K562 (cell line): Measurements from ENCODE around the gene TOMM22. TPM values are rescaled to one million over a fixed set of nuclear protein-coding genes. Genes with fewer than 3 reads are reported as not detected.

Experiments
- ATAC-seq: fragments of 200-7000 bp; cut with Tn5 transposase; 3 replicates; pipeline ENCODE4 v1.9.1; 2020; ENCODE audit warnings: moderate library complexity
- BruUV-seq: library from RNA; stranded (reverse); fragments of 400-500 nt; replicated peaks from 2 replicates; lab custom pipeline; 2021; lab: Mats Ljungman, UMichigan
- CTCF ChIA-PET: fragments of 300-600 bp; formaldehyde crosslinking; extraction: SDS; loops from one replicate; lab custom pipeline; 2021; ENCODE audit warnings: low intra/inter-chr PET ratio; lab: Yijun Ruan, JAX
- POLR2A ChIA-PET: fragments of 300-600, 350-650 bp; sonication (Branson Sonifier 250); formaldehyde crosslinking; extraction: SDS; loops from one replicate; lab custom pipeline; 2021; ENCODE audit warnings: antibody characterized with exemption, inconsistent platforms; lab: Yijun Ruan, JAX
- DNase-seq, 4 experiments: peaks; one replicate each; pipeline versions ENCODE4 v3.0.0 to v3.0.0-alpha.2; 2011 to 2018; ENCODE audit warnings: low spot score in 3 of 4, mixed read lengths in 3 of 4; ENCODE audit errors: extremely low read depth in 1 of 4
- FAIRE-seq: peaks from 2 replicates; lab custom pipeline; 2011; peaks lifted over from hg19 to GRCh38; lab: Jason Lieb, UNC
- H2AFZ ChIP-seq: 2 replicates; pipeline ENCODE4 v1.6.0; 2011; ENCODE audit warnings: low read depth, low read length, control low read depth, inconsistent platforms
- H3K27ac ChIP-seq: fragments of 200-600 bp; 3 replicates; pipeline ENCODE4 v1.8.0; 2011; ENCODE audit warnings: low read depth, mild to moderate bottlenecking, control low read depth, inconsistent platforms, low read length, moderate library complexity, mixed read lengths; ENCODE audit errors: extremely low read depth
- H3K27me3 ChIP-seq, 2 experiments: fragments of 300-600 bp in 1 of 2; 2 replicates in 1 of 2; 3 replicates in 1 of 2; pipeline versions ENCODE4 v1.6.0 to v1.8.0; 2011; ENCODE audit warnings: inconsistent platforms in 2 of 2, low read length in 2 of 2, mild to moderate bottlenecking in 1 of 2, mixed read lengths in 1 of 2, moderate library complexity in 1 of 2; ENCODE audit not compliant: control insufficient read depth in 2 of 2, insufficient read depth in 2 of 2
- H3K36me3 ChIP-seq: fragments of 300-600 bp; 3 replicates; pipeline ENCODE4 v1.8.0; 2011; ENCODE audit warnings: mild to moderate bottlenecking, low read length, inconsistent platforms; ENCODE audit not compliant: control insufficient read depth, insufficient read depth
- H3K4me1 ChIP-seq, 2 experiments: fragments of 200-600 bp in 1 of 2; replicated peaks in 1 of 2; 2 replicates in 1 of 2; 3 replicates in 1 of 2; pipeline versions ENCODE4 v1.5.1 to v1.8.0; 2011; ENCODE audit warnings: inconsistent platforms in 2 of 2, low read length in 2 of 2, mild to moderate bottlenecking in 1 of 2, mixed read lengths in 1 of 2, moderate library complexity in 1 of 2; ENCODE audit not compliant: control insufficient read depth in 2 of 2, insufficient read depth in 2 of 2
- H3K4me2 ChIP-seq: 2 replicates; pipeline ENCODE4 v1.6.1; 2011; ENCODE audit warnings: low read length, control low read depth, inconsistent platforms, mixed read lengths; ENCODE audit not compliant: insufficient read depth
- H3K4me3 ChIP-seq: fragments of 200-600 bp; sonication (generic), shearing (Covaris generic); 2 replicates; pipeline ENCODE4 v1.5.1; 2016; ENCODE audit warnings: control low read depth, inconsistent platforms
- H3K79me2 ChIP-seq: fragments of 200-600 bp; 3 replicates; pipeline ENCODE4 v1.8.0; 2011; ENCODE audit warnings: low read length, inconsistent platforms; ENCODE audit not compliant: control insufficient read depth, insufficient read depth
- H3K9ac ChIP-seq, 2 experiments: 2 replicates each; pipeline versions ENCODE4 v1.6.0 to v1.6.1; 2011; ENCODE audit warnings: low read depth in 2 of 2, low read length in 2 of 2, control low read depth in 1 of 2, inconsistent platforms in 1 of 2, mild to moderate bottlenecking in 1 of 2, mixed read lengths in 1 of 2; ENCODE audit not compliant: insufficient read depth in 1 of 2
- H3K9me1 ChIP-seq: one replicate; pipeline ENCODE4 v1.6.0; 2011; ENCODE audit warnings: inconsistent platforms, mild to moderate bottlenecking, low read length, moderate library complexity; ENCODE audit not compliant: control insufficient read depth, insufficient read depth
- H3K9me3 ChIP-seq: replicated peaks from 2 replicates; pipeline ENCODE4 v1.5.1; 2011; ENCODE audit warnings: low read depth, low read length, inconsistent platforms; ENCODE audit not compliant: control insufficient read depth, insufficient read depth
- H4K20me1 ChIP-seq: replicated peaks from 2 replicates; pipeline ENCODE4 v1.6.1; 2011; ENCODE audit warnings: low read length, inconsistent platforms, mixed read lengths; ENCODE audit not compliant: control insufficient read depth, insufficient read depth
- CBFA2T3 ChIP-seq: fragments of 450-650 bp; IDR thresholded peaks from 2 replicates; pipeline ENCODE4 v1.6.1; 2017
- HEY1 ChIP-seq: fragments of 250-450 bp; sonication (Bioruptor Pico); IDR thresholded peaks from 2 replicates; pipeline ENCODE4 v1.5.0; 2020; ENCODE audit warnings: mild to moderate bottlenecking, moderate library complexity, borderline replicate concordance
- NELFE ChIP-seq: IDR thresholded peaks from 2 replicates; pipeline ENCODE4 v1.6.1; 2011; ENCODE audit warnings: mild to moderate bottlenecking; ENCODE audit not compliant: insufficient read depth, insufficient read length
- NFE2 ChIP-seq: IDR thresholded peaks from 2 replicates; pipeline ENCODE4 v1.6.1; 2014; ENCODE audit warnings: antibody characterized with exemption, low read depth
- NR2C1 ChIP-seq, 2 experiments: fragments of 450-650 bp; IDR thresholded peaks; 2 replicates each; pipeline ENCODE4 v1.6.1; 2017; ENCODE audit warnings: mild to moderate bottlenecking in 2 of 2, antibody characterized with exemption in 1 of 2, inconsistent platforms in 1 of 2, missing compliant biosample characterization in 1 of 2, missing genetic modification characterization in 1 of 2
- NR2C2 ChIP-seq, 2 experiments: fragments of 200-800 bp in 1 of 2; sonication (Bioruptor generic) in 1 of 2; sonication (generic) in 1 of 2; formaldehyde crosslinking in 1 of 2; IDR thresholded peaks; 2 replicates each; pipeline versions ENCODE4 v1.6.1 to v1.8.0; 2016 to 2022; ENCODE audit warnings: mild to moderate bottlenecking in 1 of 2, missing compliant biosample characterization in 1 of 2, missing genetic modification characterization in 1 of 2, missing genetic modification reagents in 1 of 2
- RCOR1 ChIP-seq, 2 experiments: IDR thresholded peaks; 2 replicates each; pipeline ENCODE4 v1.6.1; 2012; ENCODE audit warnings: low read depth in 2 of 2, low read length in 2 of 2, borderline replicate concordance in 1 of 2, improper control_type of control experiment in 1 of 2
- SIN3A ChIP-seq, 2 experiments: fragments of 150-350 bp in 1 of 2; IDR thresholded peaks; 2 replicates each; pipeline ENCODE4 v1.6.1; 2011 to 2016; ENCODE audit warnings: borderline replicate concordance in 2 of 2, low read depth in 2 of 2, low read length in 2 of 2, mild to moderate bottlenecking in 2 of 2, moderate library complexity in 2 of 2; ENCODE audit not compliant: control insufficient read depth in 1 of 2
- SMAD4 ChIP-seq: fragments of 250-450 bp; sonication (Bioruptor Pico); conservative IDR thresholded peaks from 2 replicates; pipeline ENCODE4 v1.8.0; 2021; ENCODE audit warnings: inconsistent platforms, mild to moderate bottlenecking, moderate library complexity
- TEAD4 ChIP-seq, 2 experiments: sonication (generic) in 1 of 2; formaldehyde crosslinking in 1 of 2; IDR thresholded peaks; 2 replicates each; pipeline versions ENCODE4 v1.6.1 to v1.8.0; 2012 to 2022; ENCODE audit warnings: borderline replicate concordance in 1 of 2, inconsistent platforms in 1 of 2, low read length in 1 of 2, mild to moderate bottlenecking in 1 of 2, missing genetic modification reagents in 1 of 2
- WGBS: fragments of 100-300 bp; shearing (Covaris generic); methylation state at CpG from one replicate; pipeline ENCODE4 v1.1.6; 2016; ENCODE audit warnings: low coverage, mixed read lengths; ENCODE audit not compliant: insufficient coverage; ENCODE audit errors: missing lambda C conversion rate; 5-methylcytosine and 5-hydroxymethylcytosine counted together
- in situ Hi-C: fragments of 300-500 bp; cut with MboI; formaldehyde crosslinking; loops from 4 replicates; pipeline ENCODE4 v1.15.0; 2018; ENCODE audit warnings: inconsistent platforms, mixed read lengths
- intact Hi-C: fragments of 100-400 bp; cut with micrococcal nuclease; formaldehyde crosslinking; loops from 2 replicates; pipeline ENCODE4 v1.14.2; 2022
- polyA plus RNA-seq, 8 experiments: library from polyadenylated mRNA; depleted of rRNA in 4 of 8; stranded (reverse) in 5 of 8; unstranded in 3 of 8; fragments of >200 nt; fragmentation: Nextera tagmentation in 2 of 8; fragmentation: Illumina TruSeq in 1 of 8; extraction: Ambion mirVana in 2 of 8; extraction: Trizol in 1 of 8; gene quantifications; 2 replicates each; pipeline versions ENCODE4 v1.2.1 to v1.2.3, GENCODE V29; 2011 to 2014; ENCODE audit warnings: inconsistent platforms in 1 of 8, missing spikeins in 1 of 8
- total RNA-seq, 7 experiments: library from RNA; depleted of rRNA in 6 of 7; stranded (reverse); fragments of >200 nt in 6 of 7; fragmentation: Illumina TruSeq in 2 of 7; extraction: Trizol in 2 of 7; gene quantifications; 2 replicates each; pipeline versions ENCODE4 v1.2.1 to v1.2.3, GENCODE V29; 2011 to 2021; ENCODE audit warnings: low replicate concordance in 1 of 7
- TF ChIP-seq, protein P1 (sequence below): fragments of 250-450 bp; sonication (Bioruptor Pico); IDR thresholded peaks from 2 replicates; pipeline ENCODE4 v1.8.0; 2021; ENCODE audit warnings: moderate library complexity, mild to moderate bottlenecking, inconsistent platforms
- TF ChIP-seq, protein P2 (sequence below): IDR thresholded peaks from 3 replicates; pipeline ENCODE4 v1.6.1; 2011; ENCODE audit warnings: borderline replicate concordance, mild to moderate bottlenecking; ENCODE audit not compliant: insufficient read length, insufficient read depth
- TF ChIP-seq, protein P3 (sequence below): fragments of 450-650 bp; IDR thresholded peaks from 2 replicates; pipeline ENCODE4 v1.6.1; 2016

TOMM22 gene
- total and polyA plus RNA-seq, 9 of the 15 experiments (the other 6 are each of a cell fraction or from before 2014, with no cell fraction given) = 25.8 to 108 (median 73.8) TPM

DNA sequence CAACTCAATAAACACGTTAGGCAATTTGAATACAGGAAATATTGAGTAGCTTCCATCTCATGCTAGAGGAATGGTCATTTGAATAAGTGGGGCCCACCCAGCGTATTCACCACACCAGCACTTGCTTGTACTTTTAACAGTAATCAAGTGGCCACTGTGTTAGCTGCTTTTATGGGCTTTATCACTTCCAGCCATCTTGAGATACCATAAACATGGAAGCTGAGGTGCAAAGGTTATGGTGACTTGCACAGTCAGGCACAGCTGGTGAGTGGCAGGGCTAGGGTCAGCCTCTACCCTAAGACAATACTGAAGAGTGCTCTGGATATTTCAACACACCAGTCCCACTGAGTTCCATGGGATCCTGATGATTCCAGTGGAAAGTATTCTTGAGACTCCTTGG lies 12.3 kb downstream of the TOMM22 start:
- ChIA-PET CTCF (no interaction called here), POLR2A (interaction anchor here (0.7 to 1.7 kb wide), 4 partner anchors 10 to 14 kb away, joined by 4 to 8 read pairs (median 4); partner anchors contain the start of genes GTPBP1 and TOMM22)
- FAIRE-seq (no peak), DNase-seq (peak in 1 of 4 experiments; percentile 37), ATAC-seq (peak; percentile 41; the same call in 2 of the 3 replicates)
- H2AFZ ChIP-seq = no peak overlapping the region
- intact Hi-C loops (no loop called here), in situ Hi-C loops (no loop called here)
- no peak overlapping the region for H3K4me3 ChIP-seq
- H3K9me3 ChIP-seq = no peaks in the 10 kb centered on the region
- H3K4me2 ChIP-seq = peak overlapping the region; percentile 52; the same call in 1 of the 2 replicates
- peaks cover 65% of the 10 kb centered on the region for H3K79me2 ChIP-seq
- peaks cover 23 to 37% of the 10 kb centered on the region in 2 experiments; a peak in 4 of 5 replicates for H3K4me1 ChIP-seq
- no peak overlapping the region for H3K9ac ChIP-seq
- 24% methylated on average over 2 of the region's 2 CpGs for WGBS
- H3K27me3 ChIP-seq = no peaks in the 10 kb centered on the region
- peak overlapping the region; percentile 39; the same call in 1 of the 3 replicates for H3K27ac ChIP-seq
- peaks cover 3% of the 10 kb centered on the region for H3K9me1 ChIP-seq
- peaks cover 57% of the 10 kb centered on the region for H3K36me3 ChIP-seq
- BruUV-seq = no TSS peak
- no peaks in the 10 kb centered on the region; the same call in 1 of the 2 replicates for H4K20me1 ChIP-seq
- peak; percentile 66 for TF ChIP-seq NFE2
- TF ChIP-seq SIN3A (IDR thresholded peaks at IDR 0.05; ENCODE audit: borderline replicate concordance in 2 of 2, control insufficient read depth in 1 of 2, low read depth in 2 of 2, low read length in 2 of 2) = no peak
- TF ChIP-seq, protein P1, sequence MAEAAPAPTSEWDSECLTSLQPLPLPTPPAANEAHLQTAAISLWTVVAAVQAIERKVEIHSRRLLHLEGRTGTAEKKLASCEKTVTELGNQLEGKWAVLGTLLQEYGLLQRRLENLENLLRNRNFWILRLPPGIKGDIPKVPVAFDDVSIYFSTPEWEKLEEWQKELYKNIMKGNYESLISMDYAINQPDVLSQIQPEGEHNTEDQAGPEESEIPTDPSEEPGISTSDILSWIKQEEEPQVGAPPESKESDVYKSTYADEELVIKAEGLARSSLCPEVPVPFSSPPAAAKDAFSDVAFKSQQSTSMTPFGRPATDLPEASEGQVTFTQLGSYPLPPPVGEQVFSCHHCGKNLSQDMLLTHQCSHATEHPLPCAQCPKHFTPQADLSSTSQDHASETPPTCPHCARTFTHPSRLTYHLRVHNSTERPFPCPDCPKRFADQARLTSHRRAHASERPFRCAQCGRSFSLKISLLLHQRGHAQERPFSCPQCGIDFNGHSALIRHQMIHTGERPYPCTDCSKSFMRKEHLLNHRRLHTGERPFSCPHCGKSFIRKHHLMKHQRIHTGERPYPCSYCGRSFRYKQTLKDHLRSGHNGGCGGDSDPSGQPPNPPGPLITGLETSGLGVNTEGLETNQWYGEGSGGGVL = no peak
- TF ChIP-seq NELFE = no peak
- peak; percentile 57; the same call in 1 of the 2 replicates for TF ChIP-seq NR2C1 (IDR thresholded peaks at IDR 0.05)
- TF ChIP-seq NR2C1 (tag; IDR thresholded peaks at IDR 0.05) = peak; percentile 88
- 0 out of 2 replicates have a peak, but pooled peaks have one; percentile 47 for TF ChIP-seq SMAD4 (CRISPR knock-in tag)
- no peak for TF ChIP-seq NR2C2 (CRISPR knock-in tag; IDR thresholded peaks at IDR 0.05)
- peak; percentile 85 for TF ChIP-seq NR2C2 (tag; IDR thresholded peaks at IDR 0.05)
- peak; percentile 48 for TF ChIP-seq TEAD4 (IDR thresholded peaks at IDR 0.05; ENCODE audit: low read length)
- no peak for TF ChIP-seq TEAD4 (CRISPR knock-in tag; IDR thresholded peaks at IDR 0.05; ENCODE audit: borderline replicate concordance)
- TF ChIP-seq, protein P2, sequence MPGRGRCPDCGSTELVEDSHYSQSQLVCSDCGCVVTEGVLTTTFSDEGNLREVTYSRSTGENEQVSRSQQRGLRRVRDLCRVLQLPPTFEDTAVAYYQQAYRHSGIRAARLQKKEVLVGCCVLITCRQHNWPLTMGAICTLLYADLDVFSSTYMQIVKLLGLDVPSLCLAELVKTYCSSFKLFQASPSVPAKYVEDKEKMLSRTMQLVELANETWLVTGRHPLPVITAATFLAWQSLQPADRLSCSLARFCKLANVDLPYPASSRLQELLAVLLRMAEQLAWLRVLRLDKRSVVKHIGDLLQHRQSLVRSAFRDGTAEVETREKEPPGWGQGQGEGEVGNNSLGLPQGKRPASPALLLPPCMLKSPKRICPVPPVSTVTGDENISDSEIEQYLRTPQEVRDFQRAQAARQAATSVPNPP = no peak
- TF ChIP-seq, protein P3, sequence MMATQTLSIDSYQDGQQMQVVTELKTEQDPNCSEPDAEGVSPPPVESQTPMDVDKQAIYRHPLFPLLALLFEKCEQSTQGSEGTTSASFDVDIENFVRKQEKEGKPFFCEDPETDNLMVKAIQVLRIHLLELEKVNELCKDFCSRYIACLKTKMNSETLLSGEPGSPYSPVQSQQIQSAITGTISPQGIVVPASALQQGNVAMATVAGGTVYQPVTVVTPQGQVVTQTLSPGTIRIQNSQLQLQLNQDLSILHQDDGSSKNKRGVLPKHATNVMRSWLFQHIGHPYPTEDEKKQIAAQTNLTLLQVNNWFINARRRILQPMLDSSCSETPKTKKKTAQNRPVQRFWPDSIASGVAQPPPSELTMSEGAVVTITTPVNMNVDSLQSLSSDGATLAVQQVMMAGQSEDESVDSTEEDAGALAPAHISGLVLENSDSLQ = peak; percentile 69
- TF ChIP-seq HEY1 (CRISPR knock-in tag) = no peak
- no peak for TF ChIP-seq RCOR1 (IDR thresholded peaks at IDR 0.05; ENCODE audit: borderline replicate concordance in 1 of 2, low read depth in 2 of 2, low read length in 2 of 2)
- TF ChIP-seq CBFA2T3 = peak; percentile 29
